Loucy (cell line): ENCODE results near the gene NCK1.

Source experiments
- H2AFZ ChIP-seq: fragments of 200-600 bp; sonication (generic); 2 replicates; pipeline ENCODE4 v1.6.0; 2016; ENCODE audit warnings: antibody characterized with exemption, mild to moderate bottlenecking, low read length, moderate library complexity
- H3F3A ChIP-seq: fragments of 200-600 bp; 2 replicates; pipeline ENCODE4 v1.6.0; 2016; ENCODE audit warnings: antibody characterized with exemption, low read depth, mild to moderate bottlenecking
- H3K27me3 ChIP-seq: fragments of 200-600 bp; sonication (generic); 2 replicates; pipeline ENCODE4 v1.6.1; 2014; ENCODE audit warnings: low read length, mild to moderate bottlenecking; ENCODE audit not compliant: insufficient read depth, poor library complexity, severe bottlenecking
- H3K36me3 ChIP-seq: fragments of 200-600 bp; sonication (generic); 2 replicates; pipeline ENCODE4 v1.6.1; 2016; ENCODE audit warnings: low read length; ENCODE audit not compliant: insufficient read depth
- H3K4me1 ChIP-seq: fragments of 200-600 bp; sonication (generic); 2 replicates; pipeline ENCODE4 v1.5.1; 2014; ENCODE audit warnings: low read length, mild to moderate bottlenecking; ENCODE audit not compliant: insufficient read depth, poor library complexity, severe bottlenecking
- H3K4me2 ChIP-seq: fragments of 200-600 bp; sonication (generic); 2 replicates; pipeline ENCODE4 v1.6.0; 2014; ENCODE audit warnings: antibody characterized with exemption, low read length, low read depth, mild to moderate bottlenecking; ENCODE audit not compliant: poor library complexity, severe bottlenecking
- H3K4me3 ChIP-seq: fragments of 200-600 bp; sonication (generic); 2 replicates; pipeline ENCODE4 v1.5.1; 2014; ENCODE audit warnings: low read length, mild to moderate bottlenecking, mixed read lengths; ENCODE audit not compliant: poor library complexity, severe bottlenecking
- H3K79me2 ChIP-seq: fragments of 200-600 bp; sonication (generic); 2 replicates; pipeline ENCODE4 v1.6.1; 2014; ENCODE audit warnings: low read length; ENCODE audit not compliant: insufficient read depth
- H3K9ac ChIP-seq: fragments of 200-600 bp; sonication (generic); 2 replicates; pipeline ENCODE4 v1.6.0; 2014; ENCODE audit warnings: mild to moderate bottlenecking, low read depth, low read length, moderate library complexity; ENCODE audit not compliant: poor library complexity, severe bottlenecking
- H3K9me2 ChIP-seq: fragments of 200-600 bp; sonication (generic); replicated peaks from 2 replicates; pipeline ENCODE4 v1.6.1; 2016; ENCODE audit warnings: low read depth, low read length, mixed read lengths
- H3K9me3 ChIP-seq: fragments of 200-600 bp; sonication (generic); 2 replicates; pipeline ENCODE4 v1.6.1; 2014; ENCODE audit warnings: mild to moderate bottlenecking, antibody characterized with exemption, low read length, low read depth; ENCODE audit not compliant: insufficient read depth
- H4K20me1 ChIP-seq: fragments of 200-600 bp; sonication (generic); 2 replicates; pipeline ENCODE4 v1.6.0; 2014; ENCODE audit warnings: antibody characterized with exemption, low read length, mild to moderate bottlenecking; ENCODE audit not compliant: insufficient read depth, poor library complexity, severe bottlenecking
- CTCF ChIP-seq: fragments of 200-600 bp; sonication (generic); conservative IDR thresholded peaks from 2 replicates; pipeline ENCODE4 v1.5.1; 2014; ENCODE audit warnings: mild to moderate bottlenecking, antibody characterized with exemption, low read length
- EZH2phosphoT487 ChIP-seq: fragments of 200-600 bp; IDR thresholded peaks from 2 replicates; pipeline ENCODE4 v1.6.1; 2018; ENCODE audit warnings: antibody characterized with exemption, mild to moderate bottlenecking, moderate library complexity, borderline replicate concordance

The NCK1 gene

DNA sequence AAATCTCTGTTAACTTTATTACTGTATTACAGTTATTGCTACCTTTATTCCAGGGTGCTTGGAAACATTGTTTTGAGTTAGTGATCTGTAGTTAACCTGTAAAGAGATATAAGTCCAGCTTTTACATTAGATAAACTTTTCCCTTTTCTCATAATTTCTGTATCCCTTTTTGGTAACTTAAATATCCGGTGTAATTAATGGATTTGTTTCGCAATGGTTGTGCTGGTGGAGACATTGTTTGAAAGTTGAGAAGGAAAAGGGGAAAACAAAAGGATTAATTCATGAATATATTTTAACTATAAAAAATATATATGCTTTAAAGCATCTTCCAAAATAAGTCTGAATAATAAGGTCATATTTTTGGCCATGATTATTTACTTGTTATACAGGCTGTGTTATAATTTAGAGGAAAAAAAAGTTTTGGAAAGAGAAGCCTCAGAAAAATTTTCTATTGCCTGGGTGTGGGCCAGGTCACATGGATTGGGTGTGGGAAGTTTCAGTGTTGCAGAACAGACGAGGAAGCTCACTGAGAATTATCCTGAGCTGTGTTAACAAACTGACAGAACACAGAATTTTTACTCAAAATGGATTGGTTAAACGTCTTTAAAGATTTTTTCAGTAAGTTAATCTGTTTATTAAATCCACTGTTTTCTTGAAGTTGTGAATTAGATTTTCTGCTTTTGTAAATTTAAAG lies 68.1 kb downstream of the NCK1 start:
- no peak for TF ChIP-seq EZH2phosphoT487
- no peak for TF ChIP-seq CTCF
- Histone ChIP-seq H3K9ac (no peak overlapping the region), H3K27me3 (no peaks in the 10 kb centered on the region), H3K9me3 (no peaks in the 10 kb centered on the region), H3K36me3 (peaks cover 53% of the 10 kb centered on the region), H2AFZ (no peak overlapping the region), H3F3A (peaks cover 2% of the 10 kb centered on the region; the same call in 1 of the 2 replicates), H3K4me3 (no peak overlapping the region), H3K4me2 (peak overlapping the region; percentile 28), H3K9me2 (no peaks in the 10 kb centered on the region), H3K79me2 (peaks cover 89% of the 10 kb centered on the region), H3K4me1 (peaks cover 54% of the 10 kb centered on the region), H4K20me1 (peaks cover 7% of the 10 kb centered on the region)

- Histone ChIP-seq H3K9me2 (no peaks in the 10 kb centered on the region), H3K27me3 (no peaks in the 10 kb centered on the region), H3K36me3 (peaks cover 59% of the 10 kb centered on the region)
These were observed 69.6 kb downstream of the NCK1 start for GRCh38 chr3:136931606-136932005.

GRCh38 chr3:136932523-136932922 lies 70.5 kb downstream of the NCK1 start:
- Histone ChIP-seq H3K9me3 (no peaks in the 10 kb centered on the region; the same call in 1 of the 2 replicates), H3K79me2 (peaks cover 100% of the 10 kb centered on the region), H3K4me2 (no peak overlapping the region), H3K9ac (no peak overlapping the region), H4K20me1 (peaks cover 19% of the 10 kb centered on the region), H3K4me3 (no peak overlapping the region), H3K4me1 (peaks cover 35% of the 10 kb centered on the region), H3K27me3 (no peaks in the 10 kb centered on the region), H3K9me2 (no peaks in the 10 kb centered on the region), H3K36me3 (peaks cover 68% of the 10 kb centered on the region), H2AFZ (no peak overlapping the region), H3F3A (no peaks in the 10 kb centered on the region)
- TF ChIP-seq EZH2phosphoT487: no peak
- no peak for TF ChIP-seq CTCF

More at GRCh38 chr3:136931606-136932005, 69.6 kb downstream of the NCK1 start:
- Histone ChIP-seq H3K4me3 (no peak overlapping the region), H3K4me2 (no peak overlapping the region), H3F3A (no peaks in the 10 kb centered on the region), H3K9me3 (no peaks in the 10 kb centered on the region; the same call in 1 of the 2 replicates), H4K20me1 (peaks cover 10% of the 10 kb centered on the region), H3K4me1 (peaks cover 43% of the 10 kb centered on the region), H3K9ac (no peak overlapping the region), H3K79me2 (peaks cover 100% of the 10 kb centered on the region), H2AFZ (no peak overlapping the region)
- TF ChIP-seq CTCF: no peak
- TF ChIP-seq EZH2phosphoT487: no peak
